Vagina (tissue), 2 donors: Measurements from ENCODE around the gene TIAM2. TPM values are rescaled to one million over a fixed set of nuclear protein-coding genes. Genes with fewer than 3 reads are reported as not detected.

ENCODE experiments used
- DNase-seq, 2 donors: peaks; one replicate each; pipeline ENCODE4 v3.0.0-alpha.2; 2017; ENCODE audit errors: extremely low spot score in 2 of 2
- H3K27ac ChIP-seq: fragments of 200-600 bp; sonication (generic); one replicate; pipeline ENCODE4 v1.5.1; 2019
- H3K27me3 ChIP-seq: fragments of 200-600 bp; sonication (generic); one replicate; pipeline ENCODE4 v1.5.1; 2019
- H3K36me3 ChIP-seq, 2 donors: fragments of 200-600 bp; sonication (generic); one replicate each; pipeline ENCODE4 v1.5.1; 2017 to 2019
- H3K4me1 ChIP-seq: fragments of 200-600 bp; sonication (generic); one replicate; pipeline ENCODE4 v1.5.1; 2019
- H3K4me3 ChIP-seq, 2 donors: fragments of 200-600 bp; sonication (generic); 1 replicate in 1 of 2; 2 replicates in 1 of 2; pipeline ENCODE4 v1.5.1; 2016 to 2019
- H3K9me3 ChIP-seq: fragments of 200-600 bp; sonication (generic); one replicate; pipeline ENCODE4 v1.5.1; 2019
- CTCF ChIP-seq, 3 experiments: fragments of 450-650 bp in 2 of 3; fragments of 200-600 bp in 1 of 3; sonication (generic) in 1 of 3; IDR thresholded peaks; one replicate each; pipeline ENCODE4 v1.5.1; 2017 to 2019; ENCODE audit warnings: antibody characterized with exemption in 3 of 3, mild to moderate bottlenecking in 2 of 3, moderate library complexity in 2 of 3
- POLR2A ChIP-seq, 2 donors: fragments of 450-650 bp; IDR thresholded peaks; one replicate each; pipeline ENCODE4 v1.6.1; 2017; ENCODE audit warnings: antibody characterized with exemption in 2 of 2, mild to moderate bottlenecking in 2 of 2, moderate library complexity in 2 of 2
- POLR2AphosphoS5 ChIP-seq, 2 donors: sonication (generic); formaldehyde crosslinking; IDR thresholded peaks; one replicate each; pipeline ENCODE4 v1.9.0; 2017; ENCODE audit warnings: antibody characterized with exemption in 2 of 2, mild to moderate bottlenecking in 2 of 2, low read depth in 1 of 2; ENCODE audit not compliant: insufficient read depth in 1 of 2
- intact Hi-C: fragments of 100-400 bp; cut with DNase I; formaldehyde crosslinking; loops from one replicate; pipeline ENCODE4 v1.15.1; 2023
- total RNA-seq: library from RNA; depleted of rRNA; stranded (reverse); fragments of >200 nt; gene quantifications from one replicate; pipeline ENCODE4 v1.2.3, GENCODE V29; 2016

TIAM2 gene
- total RNA-seq, 1 donor from 2014 or later, result 11.5 TPM

GRCh38 chr6:155129744-155130143, 134.6 kb downstream of the TIAM2 start:
- DNase-seq, result no peak
- Histone ChIP-seq H3K27me3 (no peaks in the 10 kb centered on the region), H3K4me3 (no peak overlapping the region), H3K4me1 (no peaks in the 10 kb centered on the region), H3K9me3 (no peaks in the 10 kb centered on the region), H3K27ac (no peak overlapping the region), H3K36me3 (no peaks in the 10 kb centered on the region)
- no peak for TF ChIP-seq CTCF (IDR thresholded peaks at IDR 0.05)
- TF ChIP-seq POLR2AphosphoS5 (IDR thresholded peaks at IDR 0.05; ENCODE audit: insufficient read depth in 1 of 2, low read depth in 1 of 2), result no peak
- no peak for TF ChIP-seq POLR2A (IDR thresholded peaks at IDR 0.05)
- intact Hi-C loops, result no loop called here

- Histone ChIP-seq H3K4me1 (no peaks in the 10 kb centered on the region), H3K4me3 (no peak overlapping the region), H3K27ac (no peak overlapping the region), H3K9me3 (no peaks in the 10 kb centered on the region), H3K27me3 (no peaks in the 10 kb centered on the region), H3K36me3 (no peaks in the 10 kb centered on the region)
- intact Hi-C loops, result no loop called here
- DNase-seq, result no peak
- TF ChIP-seq POLR2AphosphoS5 (IDR thresholded peaks at IDR 0.05; ENCODE audit: insufficient read depth in 1 of 2, low read depth in 1 of 2), result no peak
- TF ChIP-seq CTCF (IDR thresholded peaks at IDR 0.05), result no peak
- no peak for TF ChIP-seq POLR2A (IDR thresholded peaks at IDR 0.05)
These were observed 135.2 kb downstream of the TIAM2 start for GRCh38 chr6:155130161-155130853.

GRCh38 chr6:155132617-155133016, 137.5 kb downstream of the TIAM2 start:
- no peak for TF ChIP-seq CTCF (IDR thresholded peaks at IDR 0.05)
- TF ChIP-seq POLR2AphosphoS5 (IDR thresholded peaks at IDR 0.05; ENCODE audit: insufficient read depth in 1 of 2, low read depth in 1 of 2), result no peak
- TF ChIP-seq POLR2A (IDR thresholded peaks at IDR 0.05), result no peak
- Histone ChIP-seq H3K4me3 (no peak overlapping the region), H3K4me1 (no peaks in the 10 kb centered on the region), H3K27ac (no peak overlapping the region), H3K36me3 (no peaks in the 10 kb centered on the region), H3K27me3 (no peaks in the 10 kb centered on the region), H3K9me3 (no peaks in the 10 kb centered on the region)
- intact Hi-C loops, result no loop called here
- no peak for DNase-seq

- intact Hi-C loops, result no loop called here
- no peak for DNase-seq
- H3K27me3 ChIP-seq, result no peaks in the 10 kb centered on the region
- no peak for TF ChIP-seq POLR2A (IDR thresholded peaks at IDR 0.05)
- no peak for TF ChIP-seq POLR2AphosphoS5 (IDR thresholded peaks at IDR 0.05; ENCODE audit: insufficient read depth in 1 of 2, low read depth in 1 of 2)
- no peak for TF ChIP-seq CTCF (IDR thresholded peaks at IDR 0.05)
- H3K4me1 ChIP-seq, result peaks cover 27% of the 10 kb centered on the region
- H3K4me3 ChIP-seq, result no peak overlapping the region
- H3K36me3 ChIP-seq, result no peaks in the 10 kb centered on the region
- no peak overlapping the region for H3K27ac ChIP-seq
- no peaks in the 10 kb centered on the region for H3K9me3 ChIP-seq
These were observed 145.9 kb downstream of the TIAM2 start for GRCh38 chr6:155141002-155141401.

GRCh38 chr6:155141512-155141911, 146.4 kb downstream of the TIAM2 start:
- TF ChIP-seq POLR2AphosphoS5 (IDR thresholded peaks at IDR 0.05; ENCODE audit: insufficient read depth in 1 of 2, low read depth in 1 of 2) (no peak), POLR2A (IDR thresholded peaks at IDR 0.05) (no peak), CTCF (IDR thresholded peaks at IDR 0.05) (no peak)
- H3K27me3 ChIP-seq, result no peaks in the 10 kb centered on the region
- H3K4me1 ChIP-seq, result peaks cover 27% of the 10 kb centered on the region
- H3K4me3 ChIP-seq, result no peak overlapping the region
- intact Hi-C loops, result no loop called here
- H3K9me3 ChIP-seq, result no peaks in the 10 kb centered on the region
- peak overlapping the region; percentile 61 for H3K27ac ChIP-seq
- no peaks in the 10 kb centered on the region for H3K36me3 ChIP-seq
- DNase-seq, result no peak
